Left ventricle myocardium inferior (tissue), 1 donor: ENCODE measurements around the gene ARMH3. TPM values are rescaled to one million over a fixed set of nuclear protein-coding genes. Genes with fewer than 3 reads are reported as not detected.
A peak's percentile ranks its signal among the peaks of the same experiment; 100 is the strongest.

ENCODE experiments used
- DNase-seq: peaks from one replicate; pipeline ENCODE4 v3.0.0-alpha.2; 2020
- H3K27ac ChIP-seq: fragments of 200-600 bp; replicated peaks from 2 replicates; pipeline ENCODE4 v1.8.0; 2021
- H3K27me3 ChIP-seq: fragments of 200-600 bp; 2 replicates; pipeline ENCODE4 v1.8.0; 2021; ENCODE audit warnings: low read depth
- H3K36me3 ChIP-seq: fragments of 200-600 bp; 2 replicates; pipeline ENCODE4 v1.8.0; 2021
- H3K4me1 ChIP-seq: fragments of 200-600 bp; 2 replicates; pipeline ENCODE4 v1.8.0; 2021
- H3K4me3 ChIP-seq: fragments of 200-600 bp; 2 replicates; pipeline ENCODE4 v1.8.0; 2021; ENCODE audit warnings: mild to moderate bottlenecking, moderate library complexity
- H3K9me3 ChIP-seq: fragments of 200-600 bp; replicated peaks from 2 replicates; pipeline ENCODE4 v1.8.0; 2021
- intact Hi-C: fragments of 100-400 bp; cut with micrococcal nuclease; formaldehyde crosslinking; loops from one replicate; pipeline ENCODE4 v1.11.0; 2022
- long read RNA-seq: library from polyadenylated mRNA; unstranded; transcript quantifications from one replicate; pipeline ENCODE4 v2.0.0, GENCODE V29; 2021
- total RNA-seq: library from RNA; stranded (reverse); fragmentation: NEBNext Ultra II Directional; extraction: Animal tissue kit (Norgen Biotek cat#: 25700); gene quantifications from one replicate; pipeline ENCODE4 v1.2.1, GENCODE V29; 2021
- TF ChIP-seq, protein P1 (sequence below): fragments of 200-600 bp; IDR thresholded peaks from 2 replicates; pipeline ENCODE4 v1.8.0; 2021; ENCODE audit warnings: antibody characterized with exemption, mild to moderate bottlenecking, borderline replicate concordance
- donor health status: DM: no; HTN: yes; CAD: no; lungs with severe emphysema.

The ARMH3 gene, protein sequence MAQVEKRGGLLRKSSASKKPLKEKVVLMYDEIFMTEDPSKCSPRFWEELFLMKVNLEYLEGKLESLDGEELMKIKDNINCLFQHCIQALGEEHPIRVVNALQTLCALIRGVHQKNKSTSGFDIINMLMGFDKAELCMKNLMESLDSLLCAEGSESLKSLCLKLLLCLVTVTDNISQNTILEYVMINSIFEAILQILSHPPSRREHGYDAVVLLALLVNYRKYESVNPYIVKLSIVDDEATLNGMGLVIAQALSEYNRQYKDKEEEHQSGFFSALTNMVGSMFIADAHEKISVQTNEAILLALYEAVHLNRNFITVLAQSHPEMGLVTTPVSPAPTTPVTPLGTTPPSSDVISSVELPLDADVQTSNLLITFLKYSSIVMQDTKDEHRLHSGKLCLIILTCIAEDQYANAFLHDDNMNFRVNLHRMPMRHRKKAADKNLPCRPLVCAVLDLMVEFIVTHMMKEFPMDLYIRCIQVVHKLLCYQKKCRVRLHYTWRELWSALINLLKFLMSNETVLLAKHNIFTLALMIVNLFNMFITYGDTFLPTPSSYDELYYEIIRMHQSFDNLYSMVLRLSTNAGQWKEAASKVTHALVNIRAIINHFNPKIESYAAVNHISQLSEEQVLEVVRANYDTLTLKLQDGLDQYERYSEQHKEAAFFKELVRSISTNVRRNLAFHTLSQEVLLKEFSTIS
- 58.9 TPM for total RNA-seq
- long read RNA-seq, full-length matches to known transcripts, result 18 of 117 reads
- long read RNA-seq, partial matches to known transcripts, result 54 of 117 reads
- long read RNA-seq, other reads (novel, unspliced or antisense), result 45 of 117 reads

DNA sequence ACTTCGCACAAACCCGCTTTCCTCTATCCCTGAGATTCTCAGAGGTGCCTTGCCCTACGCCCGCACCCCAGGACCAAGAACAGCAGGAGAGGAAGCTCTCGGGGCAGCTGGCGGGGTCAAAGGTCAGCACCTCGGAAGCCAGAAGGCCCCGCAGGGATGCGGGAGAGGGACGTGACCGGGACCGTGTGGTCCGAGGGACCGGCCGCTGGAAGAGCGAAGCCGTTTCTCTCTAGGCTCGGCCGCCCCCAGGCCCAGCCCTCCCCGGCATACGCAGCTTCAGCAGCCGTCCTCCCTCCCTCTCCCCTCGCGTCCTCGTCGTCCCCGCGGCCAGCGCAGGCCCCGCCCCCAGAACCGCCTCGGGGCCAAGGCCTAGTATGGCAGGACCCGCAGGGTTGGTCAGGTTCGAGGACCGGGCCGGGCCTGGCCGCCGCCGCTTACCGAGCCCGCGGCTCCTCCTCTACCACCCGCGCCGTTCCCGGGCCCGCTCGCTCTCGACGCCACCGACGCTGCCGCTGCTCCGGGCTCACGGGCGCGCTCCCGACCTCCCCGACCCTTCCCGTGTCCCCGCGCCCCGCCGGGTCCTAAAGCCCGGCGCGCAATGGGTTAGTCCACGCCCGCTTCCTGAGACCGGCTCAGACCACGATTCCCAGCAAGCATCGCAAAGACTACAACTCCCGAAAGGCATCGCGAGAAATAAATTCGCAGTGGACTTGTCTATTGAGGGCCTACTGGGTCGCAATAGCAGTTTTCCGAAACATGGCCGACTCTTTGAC, at the start of gene ARMH3:
ARMH3 (minus strand) TSS at position 527 of the 773 bp plus-strand sequence. CDS start 16,059 bp downstream, outside the sequence.
- peak within 1 kb of the TSS; percentile 98 for H3K27ac ChIP-seq
- H3K36me3 ChIP-seq, result no peaks in the 10 kb centered on the region
- intact Hi-C loops, result no loop called here
- H3K9me3 ChIP-seq, result no peaks in the 10 kb centered on the region
- DNase-seq, result peak; percentile 93
- peaks cover 54% of the 10 kb centered on the region for H3K4me1 ChIP-seq
- no peaks in the 10 kb centered on the region for H3K27me3 ChIP-seq
- TF ChIP-seq, protein P1, sequence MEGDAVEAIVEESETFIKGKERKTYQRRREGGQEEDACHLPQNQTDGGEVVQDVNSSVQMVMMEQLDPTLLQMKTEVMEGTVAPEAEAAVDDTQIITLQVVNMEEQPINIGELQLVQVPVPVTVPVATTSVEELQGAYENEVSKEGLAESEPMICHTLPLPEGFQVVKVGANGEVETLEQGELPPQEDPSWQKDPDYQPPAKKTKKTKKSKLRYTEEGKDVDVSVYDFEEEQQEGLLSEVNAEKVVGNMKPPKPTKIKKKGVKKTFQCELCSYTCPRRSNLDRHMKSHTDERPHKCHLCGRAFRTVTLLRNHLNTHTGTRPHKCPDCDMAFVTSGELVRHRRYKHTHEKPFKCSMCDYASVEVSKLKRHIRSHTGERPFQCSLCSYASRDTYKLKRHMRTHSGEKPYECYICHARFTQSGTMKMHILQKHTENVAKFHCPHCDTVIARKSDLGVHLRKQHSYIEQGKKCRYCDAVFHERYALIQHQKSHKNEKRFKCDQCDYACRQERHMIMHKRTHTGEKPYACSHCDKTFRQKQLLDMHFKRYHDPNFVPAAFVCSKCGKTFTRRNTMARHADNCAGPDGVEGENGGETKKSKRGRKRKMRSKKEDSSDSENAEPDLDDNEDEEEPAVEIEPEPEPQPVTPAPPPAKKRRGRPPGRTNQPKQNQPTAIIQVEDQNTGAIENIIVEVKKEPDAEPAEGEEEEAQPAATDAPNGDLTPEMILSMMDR, result no peak
- peak within 1 kb of the TSS; percentile 87 for H3K4me3 ChIP-seq

DNA sequence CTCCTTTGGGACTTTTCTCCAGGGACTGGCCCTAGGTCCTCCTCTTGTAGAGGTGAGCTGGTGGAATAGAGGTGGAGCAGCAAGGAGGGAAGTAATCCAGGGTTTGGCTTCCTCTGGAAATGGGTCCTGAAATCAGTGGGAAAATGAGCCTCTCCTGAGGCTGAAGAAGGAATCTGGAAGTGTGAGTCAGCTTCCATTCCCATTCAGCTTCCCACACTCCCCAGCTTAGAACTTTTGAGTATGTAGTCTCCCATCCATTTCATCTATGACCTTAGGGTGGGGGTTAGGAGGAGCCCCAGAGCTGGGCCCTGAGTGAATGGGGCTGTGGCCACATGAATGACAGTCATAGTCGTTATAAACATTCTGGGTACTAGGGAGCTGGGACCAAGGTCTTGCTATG, 46.4 kb upstream of the ARMH3 start:
- H3K9me3 ChIP-seq, result no peaks in the 10 kb centered on the region
- H3K4me1 ChIP-seq, result peaks cover 3% of the 10 kb centered on the region
- peaks cover 12% of the 10 kb centered on the region for H3K36me3 ChIP-seq
- H3K4me3 ChIP-seq, result no peak overlapping the region
- intact Hi-C loops, result no loop called here
- H3K27ac ChIP-seq, result no peak overlapping the region
- DNase-seq, result no peak
- H3K27me3 ChIP-seq, result no peaks in the 10 kb centered on the region
- TF ChIP-seq, protein P1, result no peak

DNA sequence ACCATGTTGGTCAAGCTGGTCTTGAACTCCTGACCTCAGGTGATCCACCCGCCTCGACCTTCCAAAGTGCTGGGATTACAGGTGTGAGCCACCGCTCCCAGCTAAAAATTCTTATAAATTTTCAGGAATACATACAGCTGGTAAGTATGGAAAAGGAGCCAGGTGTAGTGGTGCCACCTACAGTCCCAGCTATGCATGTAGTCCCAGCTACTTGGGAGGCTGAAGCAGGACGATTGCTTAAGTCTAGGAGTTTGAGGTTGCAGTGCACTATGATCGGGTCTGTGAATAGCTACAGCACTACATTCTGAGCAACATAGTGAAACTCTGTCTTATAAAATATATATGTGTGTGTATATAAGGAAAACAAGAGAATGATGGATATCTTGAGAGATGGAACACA, 45.2 kb upstream of the ARMH3 start:
- no peak for DNase-seq
- H3K4me3 ChIP-seq, result no peak overlapping the region
- intact Hi-C loops, result no loop called here
- peaks cover 3% of the 10 kb centered on the region for H3K4me1 ChIP-seq
- H3K27me3 ChIP-seq, result no peaks in the 10 kb centered on the region
- TF ChIP-seq, protein P1, result no peak
- H3K9me3 ChIP-seq, result no peaks in the 10 kb centered on the region
- H3K36me3 ChIP-seq, result peaks cover 4% of the 10 kb centered on the region
- no peak overlapping the region for H3K27ac ChIP-seq

DNA sequence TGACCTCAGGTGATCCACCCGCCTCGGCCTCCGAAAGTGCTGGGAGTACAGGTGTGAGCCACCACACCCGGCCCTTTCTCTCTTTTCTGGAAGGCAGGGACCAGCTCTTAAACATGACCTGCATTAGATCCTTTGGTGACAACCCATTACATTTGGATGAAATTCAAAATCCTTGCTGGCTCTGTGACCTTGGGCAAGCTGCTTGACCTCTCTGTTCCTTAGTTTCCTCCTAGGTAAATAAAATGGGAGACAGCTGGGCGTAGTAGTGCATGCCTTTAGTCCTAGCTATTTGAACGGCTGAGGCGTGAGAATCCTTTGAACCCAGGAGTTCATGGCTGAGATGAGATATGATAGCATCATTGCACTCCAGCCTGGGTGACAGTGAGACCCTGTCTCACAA, 40.5 kb upstream of the ARMH3 start:
- intact Hi-C loops, result no loop called here
- Histone ChIP-seq H3K4me3 (no peak overlapping the region), H3K4me1 (no peaks in the 10 kb centered on the region), H3K9me3 (no peaks in the 10 kb centered on the region), H3K27me3 (no peaks in the 10 kb centered on the region), H3K36me3 (no peaks in the 10 kb centered on the region), H3K27ac (no peak overlapping the region)
- DNase-seq, result no peak
- TF ChIP-seq, protein P1, result no peak

DNA sequence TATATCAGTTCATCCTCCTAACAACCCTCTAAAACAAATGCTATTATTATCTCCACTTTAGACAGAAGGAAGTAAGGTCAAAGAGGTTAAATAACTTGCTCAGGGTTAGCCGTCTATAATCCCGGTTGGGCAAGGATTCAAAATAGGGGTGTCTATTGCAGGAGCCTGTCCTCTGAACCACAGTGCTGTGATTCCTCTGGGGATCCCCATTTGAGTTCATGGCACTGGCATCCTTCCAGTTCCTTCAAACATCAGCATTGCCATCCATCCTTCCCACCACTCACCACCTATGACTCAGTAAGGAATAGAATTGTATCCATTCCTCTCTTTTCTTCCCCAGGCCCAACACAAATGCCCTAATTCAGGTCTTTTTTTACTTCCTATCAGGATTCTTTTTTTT, 34.8 kb upstream of the ARMH3 start:
- no peak overlapping the region for H3K27ac ChIP-seq
- no peaks in the 10 kb centered on the region for H3K9me3 ChIP-seq
- TF ChIP-seq, protein P1, result no peak
- no peak overlapping the region for H3K4me3 ChIP-seq
- no peaks in the 10 kb centered on the region for H3K36me3 ChIP-seq
- no peaks in the 10 kb centered on the region for H3K27me3 ChIP-seq
- intact Hi-C loops, result no loop called here
- peaks cover 9% of the 10 kb centered on the region for H3K4me1 ChIP-seq
- DNase-seq, result no peak
